Uterus (tissue), 4 donors: ENCODE measurements around the gene CREB5. TPM values are rescaled to one million over a fixed set of nuclear protein-coding genes. Genes with fewer than 3 reads are reported as not detected.

Source experiments
- DNase-seq, 2 donors: peaks; one replicate each; pipeline ENCODE4 v3.0.0-alpha.2; 2019 to 2020
- H3K27ac ChIP-seq, 2 donors: fragments of 200-600 bp; sonication (generic); 1 replicate in 1 of 2; 2 replicates in 1 of 2; pipeline ENCODE4 v1.5.1; 2016 to 2018
- H3K27me3 ChIP-seq, 2 donors: fragments of 200-600 bp; sonication (generic); one replicate each; pipeline ENCODE4 v1.5.1; 2018 to 2019; ENCODE audit warnings: control low read depth in 1 of 2
- H3K36me3 ChIP-seq, 2 donors: fragments of 200-600 bp; sonication (generic); one replicate each; pipeline ENCODE4 v1.5.1; 2019; ENCODE audit warnings: control low read depth in 1 of 2
- H3K4me1 ChIP-seq, 2 donors: fragments of 200-600 bp; sonication (generic); one replicate each; pipeline ENCODE4 v1.5.1; 2018 to 2019; ENCODE audit warnings: control low read depth in 1 of 2
- H3K4me3 ChIP-seq, 2 donors: fragments of 200-600 bp; sonication (generic); 1 replicate in 1 of 2; 2 replicates in 1 of 2; pipeline ENCODE4 v1.5.1; 2018 to 2019; ENCODE audit warnings: mild to moderate bottlenecking in 1 of 2
- H3K9me3 ChIP-seq, 2 donors: fragments of 200-600 bp; sonication (generic); one replicate each; pipeline ENCODE4 v1.5.1; 2019; ENCODE audit warnings: control low read depth in 1 of 2
- CTCF ChIP-seq, 4 experiments: fragments of 200-600 bp in 2 of 4; fragments of 450-650 bp in 2 of 4; sonication (generic) in 2 of 4; IDR thresholded peaks; one replicate each; pipeline ENCODE4 v1.5.1; 2016 to 2019; ENCODE audit warnings: antibody characterized with exemption in 4 of 4, mild to moderate bottlenecking in 2 of 4, moderate library complexity in 1 of 4
- POLR2A ChIP-seq, 2 donors: fragments of 450-650 bp; IDR thresholded peaks; one replicate each; pipeline ENCODE4 v1.6.1; 2016; ENCODE audit warnings: antibody characterized with exemption in 2 of 2, mild to moderate bottlenecking in 1 of 2, moderate library complexity in 1 of 2
- intact Hi-C: fragments of 100-400 bp; cut with DNase I; formaldehyde crosslinking; loops from one replicate; pipeline ENCODE4 v1.15.1; 2023; ENCODE audit warnings: low total_unique reads
- total RNA-seq, 4 donors: library from RNA; depleted of rRNA in 3 of 4; stranded (reverse); fragments of >200 nt in 3 of 4; gene quantifications; one replicate each; pipeline versions ENCODE4 v1.1.0 to v1.2.4, GENCODE V29; 2014 to 2023
- donor health status: DM: yes; HTN: yes; CAD: no.

CREB5 gene
- total RNA-seq, 4 donors from 2014 or later: 7.1 to 40.2 (median 23.9) TPM

GRCh38 chr7:28754027-28754426 is 341.7 kb downstream of the CREB5 start:
- DNase-seq: no peak

GRCh38 chr7:28754447-28754846 is 342.1 kb downstream of the CREB5 start:
- Histone ChIP-seq H3K9me3 (no peaks in the 10 kb centered on the region), H3K36me3 (no peaks in the 10 kb centered on the region), H3K4me3 (no peak overlapping the region), H3K27ac (no peak overlapping the region), H3K4me1 (no peaks in the 10 kb centered on the region), H3K27me3 (no peaks in the 10 kb centered on the region)
- intact Hi-C loops: no loop called here
- DNase-seq: no peak
- no peak for TF ChIP-seq POLR2A (IDR thresholded peaks at IDR 0.05)
- no peak for TF ChIP-seq CTCF (IDR thresholded peaks at IDR 0.05)

More at GRCh38 chr7:28754027-28754426, 341.7 kb downstream of the CREB5 start:
- no peaks in the 10 kb centered on the region for H3K36me3 ChIP-seq
- TF ChIP-seq POLR2A (IDR thresholded peaks at IDR 0.05) (no peak), CTCF (IDR thresholded peaks at IDR 0.05) (no peak)
- H3K27me3 ChIP-seq: no peaks in the 10 kb centered on the region
- H3K9me3 ChIP-seq: no peaks in the 10 kb centered on the region
- no peaks in the 10 kb centered on the region for H3K4me1 ChIP-seq
- H3K27ac ChIP-seq: no peak overlapping the region
- no peak overlapping the region for H3K4me3 ChIP-seq
- intact Hi-C loops: no loop called here

GRCh38 chr7:28755255-28755654 is 342.9 kb downstream of the CREB5 start:
- no peak for DNase-seq
- H3K27me3 ChIP-seq: no peaks in the 10 kb centered on the region
- TF ChIP-seq POLR2A (IDR thresholded peaks at IDR 0.05) (no peak), CTCF (IDR thresholded peaks at IDR 0.05) (no peak)

GRCh38 chr7:28758186-28758585 is 345.9 kb downstream of the CREB5 start:
- H3K9me3 ChIP-seq: no peaks in the 10 kb centered on the region
- intact Hi-C loops: no loop called here
- no peaks in the 10 kb centered on the region for H3K36me3 ChIP-seq
- no peak overlapping the region for H3K4me3 ChIP-seq
- H3K27ac ChIP-seq: no peak overlapping the region
- no peaks in the 10 kb centered on the region for H3K27me3 ChIP-seq
- no peaks in the 10 kb centered on the region for H3K4me1 ChIP-seq
- TF ChIP-seq POLR2A (IDR thresholded peaks at IDR 0.05) (no peak), CTCF (IDR thresholded peaks at IDR 0.05) (no peak)
- no peak for DNase-seq

More at GRCh38 chr7:28755255-28755654, 342.9 kb downstream of the CREB5 start:
- H3K9me3 ChIP-seq: no peaks in the 10 kb centered on the region
- intact Hi-C loops: no loop called here
- no peak overlapping the region for H3K4me3 ChIP-seq
- H3K36me3 ChIP-seq: no peaks in the 10 kb centered on the region
- H3K27ac ChIP-seq: no peak overlapping the region
- no peaks in the 10 kb centered on the region for H3K4me1 ChIP-seq

GRCh38 chr7:28759475-28759971 is 347.2 kb downstream of the CREB5 start:
- no peak for DNase-seq
- H3K9me3 ChIP-seq: no peaks in the 10 kb centered on the region
- H3K4me3 ChIP-seq: no peak overlapping the region
- no peak overlapping the region for H3K27ac ChIP-seq
- no peak for TF ChIP-seq POLR2A (IDR thresholded peaks at IDR 0.05)
- no peak for TF ChIP-seq CTCF (IDR thresholded peaks at IDR 0.05)
- intact Hi-C loops: no loop called here
- no peaks in the 10 kb centered on the region for H3K27me3 ChIP-seq
- H3K4me1 ChIP-seq: no peaks in the 10 kb centered on the region
- no peaks in the 10 kb centered on the region for H3K36me3 ChIP-seq
